ENCODE results near the gene BEAN1.

- TF ChIP-seq CTCF (IDR thresholded peaks at IDR 0.05) (no peak), POLR2A (IDR thresholded peaks at IDR 0.05) (no peak)
Observed at GRCh38 chr16:66455970-66456369, 28.9 kb downstream of the BEAN1 start.

Data from Peyer's patch (tissue), 4 donors.